T-helper 1 cell treated with Interleukin-12 subunit alpha and Interleukin-12 subunit beta and Interleukin-4 antibody, amounts not matched to agents 30 μg/mL and 1 μg/mL, for 36 hours (primary cell): ENCODE results near the gene FBXO40.
A peak's percentile ranks its signal among the peaks of the same experiment; 100 is the strongest.
"Not testable (repeated sequence)": the region's sequence is repeated elsewhere in the genome, so short reads cannot be mapped to it uniquely, and the experiment has no call there.

Experiments
- H3K27ac Mint-ChIP-seq: one replicate; pipeline ENCODE4 v1.8.0; 2021; ENCODE audit warnings: mild to moderate bottlenecking, mixed read lengths
- H3K27me3 Mint-ChIP-seq: one replicate; pipeline ENCODE4 v1.8.0; 2021; ENCODE audit warnings: low read depth, mixed read lengths
- H3K36me3 Mint-ChIP-seq: one replicate; pipeline ENCODE4 v1.8.0; 2021; ENCODE audit warnings: low read depth, mixed read lengths
- H3K4me1 Mint-ChIP-seq: one replicate; pipeline ENCODE4 v1.8.0; 2021; ENCODE audit warnings: low read depth, mixed read lengths
- H3K4me3 Mint-ChIP-seq: one replicate; pipeline ENCODE4 v1.8.0; 2021; ENCODE audit warnings: mild to moderate bottlenecking, moderate library complexity, mixed read lengths
- H3K9me3 Mint-ChIP-seq: one replicate; pipeline ENCODE4 v1.8.0; 2021; ENCODE audit warnings: mixed read lengths

Gene FBXO40, protein sequence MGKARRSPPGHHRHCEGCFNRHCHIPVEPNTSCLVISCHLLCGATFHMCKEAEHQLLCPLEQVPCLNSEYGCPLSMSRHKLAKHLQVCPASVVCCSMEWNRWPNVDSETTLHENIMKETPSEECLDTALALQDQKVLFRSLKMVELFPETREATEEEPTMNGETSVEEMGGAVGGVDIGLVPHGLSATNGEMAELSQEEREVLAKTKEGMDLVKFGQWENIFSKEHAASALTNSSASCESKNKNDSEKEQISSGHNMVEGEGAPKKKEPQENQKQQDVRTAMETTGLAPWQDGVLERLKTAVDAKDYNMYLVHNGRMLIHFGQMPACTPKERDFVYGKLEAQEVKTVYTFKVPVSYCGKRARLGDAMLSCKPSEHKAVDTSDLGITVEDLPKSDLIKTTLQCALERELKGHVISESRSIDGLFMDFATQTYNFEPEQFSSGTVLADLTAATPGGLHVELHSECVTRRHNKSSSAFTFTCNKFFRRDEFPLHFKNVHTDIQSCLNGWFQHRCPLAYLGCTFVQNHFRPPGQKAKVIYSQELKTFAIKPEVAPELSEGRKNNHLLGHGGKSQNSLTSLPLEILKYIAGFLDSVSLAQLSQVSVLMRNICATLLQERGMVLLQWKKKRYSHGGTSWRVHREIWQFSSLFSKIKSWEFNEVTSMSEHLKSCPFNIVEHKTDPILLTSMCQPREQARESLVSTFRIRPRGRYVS

DNA sequence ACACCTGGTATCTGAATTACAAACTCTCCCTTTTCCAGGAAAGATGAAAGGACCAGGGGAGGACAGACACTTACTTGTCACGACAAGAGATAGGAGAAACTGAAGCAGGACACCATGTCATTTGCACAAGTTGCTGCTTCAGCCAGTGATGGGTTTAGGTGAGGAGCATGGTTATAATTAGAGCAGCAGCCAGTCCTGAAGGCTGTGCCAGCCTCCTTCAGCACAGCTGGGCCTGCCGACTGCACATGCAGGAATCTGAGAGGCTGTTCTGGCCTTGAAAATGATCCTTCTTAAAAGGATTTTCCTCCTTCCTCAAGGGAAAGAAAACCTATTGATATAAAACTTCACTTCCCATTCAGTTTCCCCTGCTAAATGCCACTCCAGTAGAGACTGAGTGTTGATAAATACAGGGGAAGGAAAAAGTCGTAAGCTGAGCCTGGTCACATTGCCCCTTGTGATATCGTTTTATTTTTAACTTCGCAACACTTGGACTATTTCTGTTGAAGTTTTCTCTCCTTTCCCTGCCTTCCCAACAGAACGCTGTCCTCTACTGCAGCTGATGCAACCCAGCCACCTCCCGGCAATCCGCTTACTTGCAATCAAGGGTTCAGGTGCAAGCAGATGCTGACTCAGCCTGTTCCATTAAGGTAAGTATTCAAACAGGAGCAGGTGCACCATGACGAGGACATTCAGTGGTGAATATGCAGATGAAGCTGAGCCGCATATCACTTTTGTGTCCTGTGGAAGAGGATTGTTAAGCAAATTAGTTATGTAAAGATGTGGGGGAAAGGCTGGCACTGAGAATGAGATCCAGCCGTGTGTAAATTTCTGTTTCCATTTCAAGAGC, at the start of gene FBXO40:
FBXO40 (plus strand) TSS at position 524 of the 847 bp plus-strand sequence. CDS start 27,197 bp downstream, outside the sequence.
- H3K27me3 Mint-ChIP-seq = peaks cover 15% of the 10 kb centered on the region
- no peaks in the 10 kb centered on the region for H3K36me3 Mint-ChIP-seq
- no peaks in the 10 kb centered on the region for H3K4me1 Mint-ChIP-seq
- no peak within 1 kb of the TSS for H3K27ac Mint-ChIP-seq
- H3K4me3 Mint-ChIP-seq = no peak within 1 kb of the TSS
- H3K9me3 Mint-ChIP-seq = no peaks in the 10 kb centered on the region

DNA sequence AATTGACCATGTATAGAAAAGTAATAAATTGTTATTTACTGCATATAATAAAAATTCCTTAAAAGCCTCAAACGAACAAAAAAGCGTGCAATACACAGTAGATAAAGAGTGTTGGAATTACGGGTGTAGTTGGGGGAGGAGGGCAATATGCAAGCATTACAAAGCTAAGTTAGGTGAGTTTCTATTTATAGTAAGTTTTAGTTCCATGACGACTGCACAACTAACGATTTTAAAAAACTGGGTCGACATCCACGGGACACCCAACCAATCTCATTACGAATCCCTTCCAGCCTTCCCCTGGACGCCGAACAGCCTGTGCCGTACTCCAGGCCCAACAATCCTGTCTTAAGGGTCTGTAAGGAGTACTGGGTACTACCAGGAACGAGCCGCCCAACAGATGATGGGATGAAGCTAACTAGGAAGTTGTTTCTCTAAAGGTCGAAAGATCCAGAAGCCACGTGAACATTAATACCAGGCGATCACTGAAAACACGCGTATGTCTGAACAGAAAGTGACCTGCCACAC, 48.1 kb upstream of the FBXO40 start:
- H3K36me3 Mint-ChIP-seq = peaks cover 13% of the 10 kb centered on the region
- H3K27ac Mint-ChIP-seq = peak overlapping the region; percentile 80
- no peaks in the 10 kb centered on the region for H3K9me3 Mint-ChIP-seq
- H3K4me1 Mint-ChIP-seq = peaks cover 30% of the 10 kb centered on the region
- H3K4me3 Mint-ChIP-seq = peak overlapping the region; percentile 87
- no peaks in the 10 kb centered on the region for H3K27me3 Mint-ChIP-seq

GRCh38 chr3:121545574-121546455, 47.4 kb upstream of the FBXO40 start, which contains the start of gene POLQ:
POLQ (minus strand) TSS chr3:121545988; CDS start chr3:121545877, 111 bp downstream.
- Mint-ChIP-seq H3K4me3 (peak within 1 kb of the TSS; percentile 87), H3K9me3 (no peaks in the 10 kb centered on the region), H3K27ac (peak within 1 kb of the TSS; percentile 85), H3K27me3 (no peaks in the 10 kb centered on the region), H3K36me3 (peaks cover 13% of the 10 kb centered on the region), H3K4me1 (peaks cover 30% of the 10 kb centered on the region)

DNA sequence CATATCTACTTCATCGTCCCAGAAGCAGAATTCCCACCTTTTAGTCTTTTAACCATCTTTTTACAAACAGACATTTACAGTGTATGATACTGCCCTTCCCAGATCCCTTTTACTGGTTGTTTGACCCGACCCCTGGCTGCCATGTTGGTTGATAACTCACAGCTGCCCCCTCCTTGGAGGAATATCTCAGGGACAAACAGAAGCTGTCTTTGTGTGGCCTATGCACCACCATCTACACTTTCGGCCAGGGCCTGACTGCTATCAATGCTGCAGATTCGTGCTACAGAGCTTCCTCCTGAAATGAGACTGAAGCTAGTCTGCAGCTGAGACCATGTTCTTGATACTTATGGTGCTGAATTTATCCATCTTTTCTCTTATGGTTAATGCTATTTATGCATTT, 40.8 kb upstream of the FBXO40 start:
- Mint-ChIP-seq H3K9me3 (no peaks in the 10 kb centered on the region), H3K27me3 (no peaks in the 10 kb centered on the region), H3K27ac (no peak overlapping the region), H3K36me3 (no peaks in the 10 kb centered on the region), H3K4me3 (no peak overlapping the region), H3K4me1 (peaks cover 12% of the 10 kb centered on the region)

DNA sequence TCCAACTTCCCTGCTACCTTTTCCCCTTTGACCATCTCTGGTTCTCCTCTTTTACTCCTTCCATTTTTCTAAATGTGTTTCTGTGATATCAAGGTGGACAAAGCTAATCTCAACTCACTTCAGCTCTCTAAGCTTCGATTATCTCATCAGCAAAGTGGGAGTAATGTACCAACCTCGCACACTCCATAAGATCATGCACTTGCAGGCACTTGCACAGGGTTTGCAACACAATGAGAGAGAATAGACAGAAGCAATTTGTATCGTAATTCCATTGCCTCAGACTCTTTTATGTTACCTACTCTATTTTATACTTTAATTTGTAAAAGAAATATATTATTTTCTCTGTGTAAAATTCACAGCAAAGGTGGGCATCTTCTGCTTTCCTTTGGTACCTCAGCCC, 40.4 kb upstream of the FBXO40 start:
- H3K27me3 Mint-ChIP-seq = no peaks in the 10 kb centered on the region

DNA sequence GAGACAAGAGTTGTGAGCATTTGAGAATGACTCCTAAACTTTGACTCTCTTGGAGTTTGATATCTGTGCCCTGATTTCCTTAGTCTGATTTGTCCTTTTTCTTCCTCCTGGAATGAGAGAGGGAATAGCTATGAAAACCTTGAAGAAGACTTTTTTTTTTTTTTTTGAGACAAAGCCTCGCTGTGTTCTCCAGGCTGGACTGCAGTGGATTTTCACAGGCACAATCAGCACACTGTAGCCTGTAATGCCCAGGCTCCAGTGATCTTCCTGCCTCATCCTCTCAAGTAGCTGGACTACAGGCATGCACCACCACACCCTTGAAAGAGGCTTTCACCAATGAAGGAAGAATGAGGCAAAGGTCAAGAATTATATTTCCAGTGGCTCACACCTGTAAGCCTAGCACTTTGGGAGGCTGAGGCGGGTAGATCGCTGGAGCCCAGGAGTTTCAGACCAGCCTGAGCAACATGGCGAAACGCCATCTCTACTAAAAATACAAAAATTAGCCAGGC, 35.7 kb upstream of the FBXO40 start:
- peaks cover 5% of the 10 kb centered on the region for H3K4me1 Mint-ChIP-seq
- H3K9me3 Mint-ChIP-seq = no peaks in the 10 kb centered on the region
- H3K4me3 Mint-ChIP-seq = no peak overlapping the region
- peaks cover 8% of the 10 kb centered on the region for H3K27me3 Mint-ChIP-seq
- no peak overlapping the region for H3K27ac Mint-ChIP-seq
- no peaks in the 10 kb centered on the region for H3K36me3 Mint-ChIP-seq

More for the DNA sequence above, 40.4 kb upstream of the FBXO40 start:
- H3K4me1 Mint-ChIP-seq = peaks cover 12% of the 10 kb centered on the region
- no peak overlapping the region for H3K27ac Mint-ChIP-seq
- no peaks in the 10 kb centered on the region for H3K36me3 Mint-ChIP-seq
- H3K9me3 Mint-ChIP-seq = no peaks in the 10 kb centered on the region
- H3K4me3 Mint-ChIP-seq = no peak overlapping the region

- no peak overlapping the region for H3K27ac Mint-ChIP-seq
- H3K36me3 Mint-ChIP-seq = no peaks in the 10 kb centered on the region
- H3K4me3 Mint-ChIP-seq = no peak overlapping the region
- peaks cover 14% of the 10 kb centered on the region for H3K27me3 Mint-ChIP-seq
- H3K9me3 Mint-ChIP-seq = no peaks in the 10 kb centered on the region
- H3K4me1 Mint-ChIP-seq = no peaks in the 10 kb centered on the region
Observed at GRCh38 chr3:121562148-121562547, 31.0 kb upstream of the FBXO40 start.

DNA sequence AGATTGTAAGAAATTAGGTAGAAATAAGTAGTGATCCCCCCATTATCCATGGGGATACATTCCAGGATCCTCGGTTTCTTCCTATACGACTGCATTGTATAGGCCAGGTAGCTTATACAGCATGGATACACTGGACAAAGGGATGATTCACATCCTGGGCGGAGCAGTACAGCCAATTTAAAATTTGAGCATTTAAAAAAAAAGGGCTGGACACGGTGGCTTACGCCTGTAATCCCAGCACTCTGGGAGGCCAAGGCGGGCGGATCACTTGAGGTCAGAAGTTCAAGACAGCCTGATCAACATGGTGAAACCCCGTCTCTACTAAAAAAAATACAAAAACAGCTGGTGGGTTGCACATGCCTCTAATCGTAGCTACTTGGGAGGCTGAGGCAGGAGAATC, 26.4 kb upstream of the FBXO40 start:
- Mint-ChIP-seq H3K4me1 (no peaks in the 10 kb centered on the region), H3K36me3 (no peaks in the 10 kb centered on the region), H3K9me3 (no peaks in the 10 kb centered on the region), H3K4me3 (no peak overlapping the region), H3K27ac (no peak overlapping the region), H3K27me3 (peaks cover 12% of the 10 kb centered on the region)

DNA sequence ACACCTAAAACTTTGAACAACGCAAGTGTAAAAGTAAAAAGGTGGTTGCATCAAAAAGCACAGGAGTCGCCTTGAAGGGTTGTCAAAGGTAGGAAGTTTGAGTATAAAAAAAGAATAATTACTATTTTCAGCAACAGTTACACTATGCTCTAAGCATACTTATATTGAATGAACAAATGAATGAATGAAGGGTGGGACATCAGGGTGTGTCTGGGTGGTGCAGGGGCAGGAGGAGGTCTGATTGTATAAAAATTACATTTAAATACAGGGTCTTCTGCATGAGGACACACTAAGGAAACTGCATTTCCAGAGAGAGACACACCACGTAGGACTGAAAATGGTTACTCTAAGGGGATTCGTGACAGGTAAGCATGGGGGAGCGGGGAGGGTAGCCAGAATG, 25.5 kb upstream of the FBXO40 start, which contains the start of gene ARGFX:
ARGFX (plus strand) TSS at position 301 of the 400 bp plus-strand sequence. CDS start 2,765 bp downstream, outside the sequence.
- no peaks in the 10 kb centered on the region for H3K9me3 Mint-ChIP-seq
- no peak within 1 kb of the TSS for H3K27ac Mint-ChIP-seq
- no peaks in the 10 kb centered on the region for H3K36me3 Mint-ChIP-seq
- no peaks in the 10 kb centered on the region for H3K4me1 Mint-ChIP-seq
- peaks cover 10% of the 10 kb centered on the region for H3K27me3 Mint-ChIP-seq
- H3K4me3 Mint-ChIP-seq = no peak within 1 kb of the TSS

DNA sequence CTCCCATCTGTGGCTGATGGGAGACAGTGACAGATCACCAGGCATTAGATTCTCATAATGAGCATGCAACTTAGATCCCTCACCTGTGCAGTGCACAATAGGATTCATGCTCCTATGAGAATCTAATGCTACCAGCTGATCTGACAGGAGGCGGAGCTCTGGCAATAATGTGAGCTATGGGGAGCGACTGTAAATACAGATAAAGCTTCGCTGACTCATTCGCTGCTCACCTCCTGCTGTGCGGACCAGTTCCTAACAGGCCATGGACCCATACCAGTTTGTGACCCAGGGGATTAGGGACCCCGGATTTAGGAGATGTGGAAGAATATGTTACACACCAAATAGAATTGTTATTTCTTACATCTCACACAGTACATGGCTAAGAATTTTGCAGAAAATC, 18.7 kb upstream of the FBXO40 start:
- H3K36me3 Mint-ChIP-seq = no peaks in the 10 kb centered on the region
- no peaks in the 10 kb centered on the region for H3K9me3 Mint-ChIP-seq
- no peak overlapping the region for H3K4me3 Mint-ChIP-seq
- no peaks in the 10 kb centered on the region for H3K4me1 Mint-ChIP-seq
- no peak overlapping the region for H3K27ac Mint-ChIP-seq
- peaks cover 8% of the 10 kb centered on the region for H3K27me3 Mint-ChIP-seq

- H3K4me1 Mint-ChIP-seq = no peaks in the 10 kb centered on the region
- no peak overlapping the region for H3K27ac Mint-ChIP-seq
- H3K4me3 Mint-ChIP-seq = no peak overlapping the region
- peaks cover 20% of the 10 kb centered on the region for H3K27me3 Mint-ChIP-seq
- H3K36me3 Mint-ChIP-seq = no peaks in the 10 kb centered on the region
- no peaks in the 10 kb centered on the region for H3K9me3 Mint-ChIP-seq
Observed at GRCh38 chr3:121581691-121582090, 11.5 kb upstream of the FBXO40 start.

DNA sequence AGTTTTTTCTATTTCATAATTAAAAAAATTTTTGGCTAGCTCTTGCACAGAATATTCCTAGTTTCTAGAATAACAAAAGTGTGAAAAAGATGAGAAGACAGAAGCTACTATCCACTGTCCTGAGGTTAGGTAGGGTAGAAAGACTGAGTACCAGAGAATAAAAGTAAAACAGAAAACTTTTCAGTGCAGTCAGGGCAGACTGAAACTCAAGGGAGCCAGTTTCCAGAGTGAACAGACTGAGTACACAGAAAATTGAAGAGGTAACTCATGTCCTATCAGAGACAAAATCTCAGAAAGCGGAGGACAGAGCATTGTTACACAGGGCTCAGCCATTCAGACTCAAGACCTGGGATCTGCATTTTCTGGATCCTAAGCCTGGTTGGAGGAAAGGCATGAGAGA, 8.8 kb upstream of the FBXO40 start:
- no peaks in the 10 kb centered on the region for H3K36me3 Mint-ChIP-seq
- no peaks in the 10 kb centered on the region for H3K4me1 Mint-ChIP-seq
- no peak overlapping the region for H3K27ac Mint-ChIP-seq
- H3K4me3 Mint-ChIP-seq = no peak overlapping the region
- H3K27me3 Mint-ChIP-seq = peaks cover 20% of the 10 kb centered on the region
- H3K9me3 Mint-ChIP-seq = no peaks in the 10 kb centered on the region

DNA sequence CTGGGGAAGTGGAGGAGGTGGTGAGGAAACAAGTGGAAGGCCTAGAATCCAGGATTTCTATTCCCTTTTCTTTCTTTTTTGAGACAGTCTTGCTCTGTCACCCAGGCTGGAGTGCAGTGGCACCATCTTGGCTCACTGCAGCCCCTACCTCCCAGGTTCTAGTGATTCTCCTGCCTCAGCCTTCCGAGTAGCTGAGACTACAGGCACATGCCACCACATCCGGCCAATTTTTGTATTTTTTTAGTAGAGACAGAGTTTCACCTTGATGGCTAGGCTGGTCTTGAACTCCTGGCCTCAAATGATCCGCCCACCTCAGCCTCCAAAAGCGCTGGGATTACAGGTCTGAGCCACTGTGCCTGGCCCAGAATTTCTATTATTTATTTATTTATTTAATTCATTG, 627 bp downstream of the FBXO40 start:
- H3K9me3 Mint-ChIP-seq, H3K4me1 Mint-ChIP-seq, H3K36me3 Mint-ChIP-seq, H3K27ac Mint-ChIP-seq, H3K4me3 Mint-ChIP-seq: not testable (repeated sequence)
- peaks cover 15% of the 10 kb centered on the region for H3K27me3 Mint-ChIP-seq
